Vagina (tissue), 2 donors: ENCODE measurements around the gene SAG. TPM values are rescaled to one million over a fixed set of nuclear protein-coding genes. Genes with fewer than 3 reads are reported as not detected.

Experiments
- DNase-seq, 2 donors: peaks; one replicate each; pipeline ENCODE4 v3.0.0-alpha.2; 2017; ENCODE audit errors: extremely low spot score in 2 of 2
- H3K27ac ChIP-seq: fragments of 200-600 bp; sonication (generic); one replicate; pipeline ENCODE4 v1.5.1; 2019
- H3K27me3 ChIP-seq: fragments of 200-600 bp; sonication (generic); one replicate; pipeline ENCODE4 v1.5.1; 2019
- H3K36me3 ChIP-seq, 2 donors: fragments of 200-600 bp; sonication (generic); one replicate each; pipeline ENCODE4 v1.5.1; 2017 to 2019
- H3K4me1 ChIP-seq: fragments of 200-600 bp; sonication (generic); one replicate; pipeline ENCODE4 v1.5.1; 2019
- H3K4me3 ChIP-seq, 2 donors: fragments of 200-600 bp; sonication (generic); 1 replicate in 1 of 2; 2 replicates in 1 of 2; pipeline ENCODE4 v1.5.1; 2016 to 2019
- H3K9me3 ChIP-seq: fragments of 200-600 bp; sonication (generic); one replicate; pipeline ENCODE4 v1.5.1; 2019
- POLR2A ChIP-seq, 2 donors: fragments of 450-650 bp; IDR thresholded peaks; one replicate each; pipeline ENCODE4 v1.6.1; 2017; ENCODE audit warnings: antibody characterized with exemption in 2 of 2, mild to moderate bottlenecking in 2 of 2, moderate library complexity in 2 of 2
- POLR2AphosphoS5 ChIP-seq, 2 donors: sonication (generic); formaldehyde crosslinking; IDR thresholded peaks; one replicate each; pipeline ENCODE4 v1.9.0; 2017; ENCODE audit warnings: antibody characterized with exemption in 2 of 2, mild to moderate bottlenecking in 2 of 2, low read depth in 1 of 2; ENCODE audit not compliant: insufficient read depth in 1 of 2
- intact Hi-C: fragments of 100-400 bp; cut with DNase I; formaldehyde crosslinking; loops from one replicate; pipeline ENCODE4 v1.15.1; 2023
- total RNA-seq: library from RNA; depleted of rRNA; stranded (reverse); fragments of >200 nt; gene quantifications from one replicate; pipeline ENCODE4 v1.2.3, GENCODE V29; 2016
- TF ChIP-seq, protein P1 (sequence below), 3 experiments: fragments of 450-650 bp in 2 of 3; fragments of 200-600 bp in 1 of 3; sonication (generic) in 1 of 3; IDR thresholded peaks; one replicate each; pipeline ENCODE4 v1.5.1; 2017 to 2019; ENCODE audit warnings: antibody characterized with exemption in 3 of 3, mild to moderate bottlenecking in 2 of 3, moderate library complexity in 2 of 3

Gene SAG
- total RNA-seq, 1 donor from 2014 or later = not detected

DNA sequence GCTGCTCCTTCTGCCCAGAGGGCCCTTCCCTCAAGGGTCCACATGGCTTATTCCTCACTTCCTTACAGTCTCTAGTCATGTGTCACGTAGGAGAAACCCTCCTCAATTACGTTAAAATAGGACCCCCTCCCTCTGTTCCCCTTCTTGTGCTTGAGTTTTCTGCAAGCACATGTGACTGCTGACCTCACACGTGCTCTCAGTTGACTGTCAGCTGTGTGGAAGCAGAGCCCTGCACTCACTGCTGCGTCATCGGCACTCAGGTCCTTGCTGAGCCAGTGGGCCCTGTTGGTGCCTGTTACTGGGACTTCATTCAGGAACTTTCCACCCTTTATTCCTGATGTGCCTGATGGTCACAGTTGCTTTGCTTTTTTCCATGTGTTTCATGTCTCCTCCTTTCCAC is 45.1 kb upstream of the SAG start:
- TF ChIP-seq, protein P1, sequence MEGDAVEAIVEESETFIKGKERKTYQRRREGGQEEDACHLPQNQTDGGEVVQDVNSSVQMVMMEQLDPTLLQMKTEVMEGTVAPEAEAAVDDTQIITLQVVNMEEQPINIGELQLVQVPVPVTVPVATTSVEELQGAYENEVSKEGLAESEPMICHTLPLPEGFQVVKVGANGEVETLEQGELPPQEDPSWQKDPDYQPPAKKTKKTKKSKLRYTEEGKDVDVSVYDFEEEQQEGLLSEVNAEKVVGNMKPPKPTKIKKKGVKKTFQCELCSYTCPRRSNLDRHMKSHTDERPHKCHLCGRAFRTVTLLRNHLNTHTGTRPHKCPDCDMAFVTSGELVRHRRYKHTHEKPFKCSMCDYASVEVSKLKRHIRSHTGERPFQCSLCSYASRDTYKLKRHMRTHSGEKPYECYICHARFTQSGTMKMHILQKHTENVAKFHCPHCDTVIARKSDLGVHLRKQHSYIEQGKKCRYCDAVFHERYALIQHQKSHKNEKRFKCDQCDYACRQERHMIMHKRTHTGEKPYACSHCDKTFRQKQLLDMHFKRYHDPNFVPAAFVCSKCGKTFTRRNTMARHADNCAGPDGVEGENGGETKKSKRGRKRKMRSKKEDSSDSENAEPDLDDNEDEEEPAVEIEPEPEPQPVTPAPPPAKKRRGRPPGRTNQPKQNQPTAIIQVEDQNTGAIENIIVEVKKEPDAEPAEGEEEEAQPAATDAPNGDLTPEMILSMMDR (IDR thresholded peaks at IDR 0.05) = no peak
- no peak for TF ChIP-seq POLR2A (IDR thresholded peaks at IDR 0.05)
- no peak for TF ChIP-seq POLR2AphosphoS5 (IDR thresholded peaks at IDR 0.05; ENCODE audit: insufficient read depth in 1 of 2, low read depth in 1 of 2)
- no peaks in the 10 kb centered on the region for H3K4me1 ChIP-seq
- no peak overlapping the region for H3K4me3 ChIP-seq
- no peak overlapping the region for H3K27ac ChIP-seq
- H3K36me3 ChIP-seq = peaks cover 7 to 68% of the 10 kb centered on the region in 2 donors
- H3K27me3 ChIP-seq = no peaks in the 10 kb centered on the region
- DNase-seq = no peak
- intact Hi-C loops = no loop called here
- H3K9me3 ChIP-seq = no peaks in the 10 kb centered on the region

DNA sequence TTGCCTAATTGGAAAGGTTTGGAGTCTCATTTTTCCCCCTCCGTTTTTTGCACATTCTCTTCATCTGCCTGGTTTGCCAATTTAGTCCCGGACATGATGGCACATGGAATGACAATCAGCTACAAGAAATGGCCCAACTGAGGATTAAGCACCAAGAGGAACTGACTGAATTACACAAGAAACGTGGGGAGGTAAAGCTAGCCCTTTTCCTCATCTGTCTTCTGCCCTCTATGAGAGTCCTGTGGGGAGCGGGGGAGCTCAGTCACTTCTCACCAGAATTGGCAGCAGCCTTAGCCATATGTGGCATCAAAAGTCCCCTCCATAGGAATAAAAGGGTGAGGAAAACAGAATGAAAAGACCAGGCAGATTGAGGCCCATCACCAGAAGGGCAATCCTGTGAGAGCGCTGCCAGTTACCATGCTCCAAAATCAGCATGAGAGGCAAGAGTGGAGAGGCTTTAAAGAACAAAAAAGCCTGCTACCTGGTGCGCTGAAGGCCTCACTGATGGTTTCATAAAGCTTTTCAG is 44.5 kb upstream of the SAG start:
- H3K4me1 ChIP-seq = no peaks in the 10 kb centered on the region
- no peaks in the 10 kb centered on the region for H3K9me3 ChIP-seq
- intact Hi-C loops = no loop called here
- no peak for DNase-seq
- H3K27me3 ChIP-seq = no peaks in the 10 kb centered on the region
- TF ChIP-seq POLR2AphosphoS5 (IDR thresholded peaks at IDR 0.05; ENCODE audit: insufficient read depth in 1 of 2, low read depth in 1 of 2) (no peak), POLR2A (IDR thresholded peaks at IDR 0.05) (no peak)
- TF ChIP-seq, protein P1 (IDR thresholded peaks at IDR 0.05) = no peak
- H3K36me3 ChIP-seq = peaks cover 7 to 63% of the 10 kb centered on the region in 2 donors
- H3K4me3 ChIP-seq = no peak overlapping the region
- no peak overlapping the region for H3K27ac ChIP-seq

DNA sequence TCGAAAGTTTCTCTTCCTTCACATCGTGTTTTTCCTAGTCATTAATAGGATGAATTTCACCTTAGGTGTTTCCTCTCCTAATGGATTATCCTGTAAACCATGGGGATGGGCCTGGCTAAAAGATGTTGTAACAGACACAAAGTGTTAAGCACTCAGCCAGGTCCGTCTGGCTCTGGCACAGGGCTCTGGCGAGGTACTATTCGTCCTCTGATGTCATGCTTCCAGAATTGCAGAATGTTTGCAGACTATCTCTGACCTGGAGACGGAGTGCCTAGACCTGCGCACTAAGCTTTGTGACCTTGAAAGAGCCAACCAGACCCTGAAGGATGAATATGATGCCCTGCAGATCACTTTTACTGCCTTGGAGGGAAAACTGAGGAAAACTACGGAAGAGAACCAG is 42.9 kb upstream of the SAG start:
- Histone ChIP-seq H3K27ac (no peak overlapping the region), H3K4me3 (no peak overlapping the region), H3K4me1 (no peaks in the 10 kb centered on the region), H3K36me3 (peaks cover 7 to 58% of the 10 kb centered on the region in 2 donors), H3K27me3 (no peaks in the 10 kb centered on the region), H3K9me3 (no peaks in the 10 kb centered on the region)
- no peak for DNase-seq
- TF ChIP-seq POLR2AphosphoS5 (IDR thresholded peaks at IDR 0.05; ENCODE audit: insufficient read depth in 1 of 2, low read depth in 1 of 2) (no peak), POLR2A (IDR thresholded peaks at IDR 0.05) (no peak)
- TF ChIP-seq, protein P1 (IDR thresholded peaks at IDR 0.05) = no peak
- intact Hi-C loops = no loop called here

DNA sequence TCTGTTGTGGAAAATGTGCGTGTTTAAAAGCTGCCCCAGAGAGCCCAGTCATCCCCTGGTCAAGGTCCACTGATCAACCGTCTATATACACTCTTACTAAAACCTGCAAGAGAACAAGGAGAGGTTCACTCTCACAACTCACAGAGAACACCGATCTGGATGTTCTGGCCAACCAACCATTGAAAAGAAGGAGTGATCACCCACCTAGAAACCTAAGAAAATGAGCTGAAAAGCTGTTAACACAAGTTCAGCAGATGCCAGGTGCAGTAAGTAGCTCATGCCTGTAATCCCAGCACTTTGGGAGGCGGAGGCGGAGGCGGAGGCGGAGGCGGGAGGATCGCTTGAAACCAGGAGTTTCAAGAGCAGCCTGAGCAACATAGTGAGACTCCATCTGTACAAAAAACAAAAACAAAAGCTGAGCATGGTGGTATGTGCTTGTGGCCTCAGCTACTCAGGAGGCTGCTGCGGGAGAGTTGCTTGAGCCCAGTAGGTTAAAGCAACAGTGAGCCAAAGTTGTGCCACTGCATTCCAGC is 41.7 kb upstream of the SAG start:
- Histone ChIP-seq H3K27ac (no peak overlapping the region), H3K9me3 (no peaks in the 10 kb centered on the region), H3K4me3 (no peak overlapping the region), H3K27me3 (no peaks in the 10 kb centered on the region), H3K4me1 (no peaks in the 10 kb centered on the region), H3K36me3 (peaks cover 7 to 71% of the 10 kb centered on the region in 2 donors)
- TF ChIP-seq POLR2A (IDR thresholded peaks at IDR 0.05) (no peak), POLR2AphosphoS5 (IDR thresholded peaks at IDR 0.05; ENCODE audit: insufficient read depth in 1 of 2, low read depth in 1 of 2) (no peak)
- TF ChIP-seq, protein P1 (IDR thresholded peaks at IDR 0.05) = no peak
- intact Hi-C loops = no loop called here
- no peak for DNase-seq

DNA sequence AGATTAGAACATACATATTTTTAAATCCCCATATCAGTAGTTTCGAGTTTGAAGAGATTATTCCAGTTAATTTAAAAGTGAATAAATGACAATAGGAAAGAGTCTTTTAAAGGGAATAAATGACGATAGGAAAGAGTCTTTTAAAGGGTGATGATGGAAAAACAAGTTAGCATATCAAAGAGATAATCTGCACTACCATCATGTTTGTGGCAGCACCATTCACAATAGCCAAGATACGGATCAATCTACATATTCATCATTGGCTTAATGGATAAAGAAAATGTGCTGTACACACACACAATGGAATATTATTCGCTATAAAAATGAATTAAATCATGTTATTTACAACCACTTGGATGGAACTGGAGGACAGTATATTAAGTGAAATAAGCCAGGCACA is 41.1 kb upstream of the SAG start:
- Histone ChIP-seq H3K4me1 (no peaks in the 10 kb centered on the region), H3K27me3 (no peaks in the 10 kb centered on the region), H3K4me3 (no peak overlapping the region), H3K27ac (no peak overlapping the region), H3K36me3 (peaks cover 7 to 75% of the 10 kb centered on the region in 2 donors), H3K9me3 (no peaks in the 10 kb centered on the region)
- intact Hi-C loops = no loop called here
- TF ChIP-seq POLR2AphosphoS5 (IDR thresholded peaks at IDR 0.05; ENCODE audit: insufficient read depth in 1 of 2, low read depth in 1 of 2) (no peak), POLR2A (IDR thresholded peaks at IDR 0.05) (no peak)
- TF ChIP-seq, protein P1 (IDR thresholded peaks at IDR 0.05) = no peak
- no peak for DNase-seq
